ENCODE results near the gene TBC1D5.

Gene TBC1D5

DNA sequence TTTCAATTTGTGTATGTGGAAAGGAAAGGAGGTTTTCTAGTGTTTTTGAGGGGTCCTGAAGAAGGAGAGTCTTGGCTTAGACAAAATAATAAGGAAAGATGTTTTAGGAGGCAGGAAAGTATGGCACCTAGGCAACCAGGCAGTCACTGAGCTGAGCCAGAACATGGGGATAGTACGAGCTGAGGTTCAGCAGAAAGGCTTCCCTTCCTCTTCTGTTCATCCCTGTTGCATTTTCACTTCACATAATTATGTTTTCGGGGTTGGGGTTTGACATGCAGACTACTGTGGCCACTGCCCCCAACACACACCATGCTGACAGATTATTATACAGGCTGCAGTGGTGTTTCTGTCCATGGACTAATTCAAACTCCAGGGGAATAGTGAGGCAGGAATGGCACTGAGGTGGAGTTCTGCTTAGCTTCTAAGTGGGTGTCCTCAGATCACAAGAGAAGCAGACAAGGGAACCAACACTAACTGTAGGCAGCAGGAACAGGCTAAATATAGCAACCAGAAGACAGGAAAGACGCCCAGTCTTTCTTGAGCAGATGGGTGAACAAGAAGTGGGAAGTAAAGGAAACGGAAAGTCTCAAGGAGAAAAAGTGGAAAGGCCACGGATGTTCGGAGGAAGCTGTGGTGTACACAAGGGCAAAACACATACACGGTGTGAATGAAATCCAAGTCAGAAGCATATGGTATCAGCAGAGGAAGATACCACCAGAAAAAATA is 551.9 kb downstream of the TBC1D5 start:
- WGBS = 71% methylated on average over 6 of the region's 7 CpGs

DNA sequence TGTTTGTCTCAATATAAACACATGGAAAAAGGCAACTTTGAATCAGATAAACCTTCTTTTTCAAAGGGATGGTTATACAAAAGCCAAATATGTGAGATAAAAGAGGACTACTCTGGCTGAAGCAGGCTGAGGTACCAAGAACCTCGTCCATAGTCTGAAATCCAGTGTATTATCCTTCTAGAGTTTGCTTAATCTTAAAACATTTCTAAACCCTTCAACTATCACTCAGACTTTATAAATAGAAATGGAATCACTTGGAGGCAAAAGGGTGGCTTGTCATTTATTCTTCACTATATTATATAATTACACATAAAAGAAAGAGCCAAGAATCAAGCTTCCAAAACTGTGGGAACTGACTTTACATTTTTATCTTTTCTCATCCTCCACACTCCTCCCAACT is 554.1 kb downstream of the TBC1D5 start:
- Histone ChIP-seq H3K36me3 (ENCODE audit: control insufficient read depth in 1 of 2, insufficient read depth in 2 of 2, low read depth in 1 of 2, low read length in 2 of 2) (peaks cover 0 to 9% of the 10 kb centered on the region in 2 experiments), H3K9me3 (ENCODE audit: control insufficient read depth, low read length) (no peaks in the 10 kb centered on the region), H3K4me2 (ENCODE audit: low read length, poor library complexity, severe bottlenecking) (no peak overlapping the region), H2BK5ac (ENCODE audit: low read depth, low read length, poor library complexity, severe bottlenecking) (no peak overlapping the region), H2AFZ (ENCODE audit: low read depth, low read length) (no peak overlapping the region), H3K79me1 (replicated peaks; ENCODE audit: low read length, poor library complexity, severe bottlenecking) (no peaks in the 10 kb centered on the region), H3K27ac (ENCODE audit: low read length, poor library complexity, severe bottlenecking) (no peak overlapping the region), H3K9ac (ENCODE audit: low read length) (no peak overlapping the region), H3K27me3 (ENCODE audit: control insufficient read depth in 1 of 2, insufficient read depth in 1 of 2, low read length in 2 of 2) (no peaks in the 10 kb centered on the region), H3K4me3 (ENCODE audit: insufficient read depth in 1 of 2, low read depth in 1 of 2, low read length in 2 of 2) (no peak overlapping the region), H3K18ac (ENCODE audit: low read depth in 1 of 2, low read length in 2 of 2) (no peak overlapping the region), H2BK120ac (ENCODE audit: low read depth, low read length) (no peak overlapping the region), H3K23ac (ENCODE audit: low read length in 2 of 2) (no peak overlapping the region), H3K14ac (ENCODE audit: low read length in 2 of 2) (no peak overlapping the region), H2AK5ac (ENCODE audit: low read length, severe bottlenecking) (no peak overlapping the region), H4K8ac (ENCODE audit: low read length) (no peak overlapping the region), H2BK12ac (ENCODE audit: low read length in 2 of 2) (no peak overlapping the region), H4K91ac (ENCODE audit: low read length) (no peak overlapping the region), H3K4ac (ENCODE audit: low read depth in 1 of 2, low read length in 2 of 2) (no peak overlapping the region), H2BK15ac (ENCODE audit: low read depth, poor library complexity, severe bottlenecking) (no peak overlapping the region), H3K4me1 (ENCODE audit: control insufficient read depth, insufficient read depth, low read depth, low read length) (peaks cover 2% of the 10 kb centered on the region)
- DNase-seq = no peak
- 100% methylated on average over 1 of the region's 1 CpG for WGBS

More for the DNA sequence above, 551.9 kb downstream of the TBC1D5 start:
- no peaks in the 10 kb centered on the region for H3K27me3 ChIP-seq (ENCODE audit: control insufficient read depth in 1 of 2, insufficient read depth in 1 of 2, low read length in 2 of 2)
- no peaks in the 10 kb centered on the region for H3K9me3 ChIP-seq (ENCODE audit: control insufficient read depth, low read length)
- no peak overlapping the region for H2BK15ac ChIP-seq (ENCODE audit: low read depth, poor library complexity, severe bottlenecking)
- no peak overlapping the region for H2BK5ac ChIP-seq (ENCODE audit: low read depth, low read length, poor library complexity, severe bottlenecking)
- H3K14ac ChIP-seq (ENCODE audit: low read length in 2 of 2) = no peak overlapping the region
- H3K4ac ChIP-seq (ENCODE audit: low read depth in 1 of 2, low read length in 2 of 2) = no peak overlapping the region
- H3K23ac ChIP-seq (ENCODE audit: low read length in 2 of 2) = no peak overlapping the region
- H3K36me3 ChIP-seq (ENCODE audit: control insufficient read depth in 1 of 2, insufficient read depth in 2 of 2, low read depth in 1 of 2, low read length in 2 of 2) = no peaks in the 10 kb centered on the region
- H2AK5ac ChIP-seq (ENCODE audit: low read length, severe bottlenecking) = no peak overlapping the region
- H2BK120ac ChIP-seq (ENCODE audit: low read depth, low read length) = no peak overlapping the region
- no peaks in the 10 kb centered on the region for H3K79me1 ChIP-seq (replicated peaks; ENCODE audit: low read length, poor library complexity, severe bottlenecking)
- H3K4me3 ChIP-seq (ENCODE audit: insufficient read depth in 1 of 2, low read depth in 1 of 2, low read length in 2 of 2) = no peak overlapping the region
- H2AFZ ChIP-seq (ENCODE audit: low read depth, low read length) = no peak overlapping the region
- H3K9ac ChIP-seq (ENCODE audit: low read length) = no peak overlapping the region
- H4K8ac ChIP-seq (ENCODE audit: low read length) = no peak overlapping the region
- no peak overlapping the region for H3K4me2 ChIP-seq (ENCODE audit: low read length, poor library complexity, severe bottlenecking)
- no peak overlapping the region for H4K91ac ChIP-seq (ENCODE audit: low read length)
- H2BK12ac ChIP-seq (ENCODE audit: low read length in 2 of 2) = no peak overlapping the region
- H3K27ac ChIP-seq (ENCODE audit: low read length, poor library complexity, severe bottlenecking) = no peak overlapping the region
- no peak for DNase-seq
- peak overlapping the region in 1 of 2 experiments; percentile 50 for H3K18ac ChIP-seq (ENCODE audit: low read depth in 1 of 2, low read length in 2 of 2)
- H3K4me1 ChIP-seq (ENCODE audit: control insufficient read depth, insufficient read depth, low read depth, low read length) = peaks cover 2% of the 10 kb centered on the region

GRCh38 chr3:17187589-17188184 is 554.7 kb downstream of the TBC1D5 start:
- Histone ChIP-seq H3K18ac (ENCODE audit: low read depth in 1 of 2, low read length in 2 of 2) (no peak overlapping the region), H3K4ac (ENCODE audit: low read depth in 1 of 2, low read length in 2 of 2) (no peak overlapping the region), H4K8ac (ENCODE audit: low read length) (no peak overlapping the region), H3K9ac (ENCODE audit: low read length) (no peak overlapping the region), H3K4me3 (ENCODE audit: insufficient read depth in 1 of 2, low read depth in 1 of 2, low read length in 2 of 2) (no peak overlapping the region), H2BK120ac (ENCODE audit: low read depth, low read length) (no peak overlapping the region), H2AFZ (ENCODE audit: low read depth, low read length) (no peak overlapping the region), H3K27me3 (ENCODE audit: control insufficient read depth in 1 of 2, insufficient read depth in 1 of 2, low read length in 2 of 2) (no peaks in the 10 kb centered on the region), H3K4me2 (ENCODE audit: low read length, poor library complexity, severe bottlenecking) (no peak overlapping the region), H2BK12ac (ENCODE audit: low read length in 2 of 2) (no peak overlapping the region), H2AK5ac (ENCODE audit: low read length, severe bottlenecking) (no peak overlapping the region), H2BK15ac (ENCODE audit: low read depth, poor library complexity, severe bottlenecking) (no peak overlapping the region), H2BK5ac (ENCODE audit: low read depth, low read length, poor library complexity, severe bottlenecking) (no peak overlapping the region), H3K27ac (ENCODE audit: low read length, poor library complexity, severe bottlenecking) (no peak overlapping the region), H3K36me3 (ENCODE audit: control insufficient read depth in 1 of 2, insufficient read depth in 2 of 2, low read depth in 1 of 2, low read length in 2 of 2) (peaks cover 0 to 14% of the 10 kb centered on the region in 2 experiments), H3K14ac (ENCODE audit: low read length in 2 of 2) (no peak overlapping the region), H3K79me1 (replicated peaks; ENCODE audit: low read length, poor library complexity, severe bottlenecking) (no peaks in the 10 kb centered on the region), H3K9me3 (ENCODE audit: control insufficient read depth, low read length) (no peaks in the 10 kb centered on the region), H3K4me1 (ENCODE audit: control insufficient read depth, insufficient read depth, low read depth, low read length) (peaks cover 2% of the 10 kb centered on the region), H4K91ac (ENCODE audit: low read length) (no peak overlapping the region), H3K23ac (ENCODE audit: low read length in 2 of 2) (no peak overlapping the region)
- DNase-seq = no peak
- WGBS = 98% methylated on average over 5 of the region's 6 CpGs

DNA sequence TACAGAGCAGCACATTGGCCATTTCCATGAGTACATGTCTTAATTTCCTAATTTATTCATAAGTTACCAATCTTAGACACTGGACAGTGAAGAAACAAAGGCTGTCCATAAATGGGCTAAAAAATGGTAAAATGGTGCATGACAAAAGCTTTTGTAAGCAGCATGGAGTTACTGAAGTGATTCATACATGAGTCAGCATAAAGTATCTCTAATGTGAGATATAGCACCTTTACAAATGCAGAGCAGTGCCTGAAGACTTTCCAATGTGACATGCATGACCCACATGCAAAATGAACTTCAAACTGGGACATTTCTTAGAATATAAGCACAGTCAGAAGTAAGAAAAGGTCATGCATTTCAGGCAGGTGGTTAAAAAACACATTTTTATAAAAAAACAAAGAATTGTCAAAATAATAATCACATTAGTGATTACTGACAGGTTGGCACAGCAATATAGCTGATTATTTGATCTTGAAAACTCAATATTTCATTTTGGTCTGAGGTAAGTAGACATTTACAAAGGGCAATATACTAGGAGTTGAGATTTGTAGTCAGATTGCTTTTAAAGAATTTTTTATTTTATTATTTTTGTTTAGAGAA is 558.4 kb downstream of the TBC1D5 start:
- Histone ChIP-seq H2AK5ac (ENCODE audit: low read length, severe bottlenecking) (no peak overlapping the region), H2BK5ac (ENCODE audit: low read depth, low read length, poor library complexity, severe bottlenecking) (no peak overlapping the region), H4K8ac (ENCODE audit: low read length) (no peak overlapping the region), H3K4me2 (ENCODE audit: low read length, poor library complexity, severe bottlenecking) (no peak overlapping the region), H2BK120ac (ENCODE audit: low read depth, low read length) (no peak overlapping the region), H3K27ac (ENCODE audit: low read length, poor library complexity, severe bottlenecking) (peak overlapping the region; percentile 5), H3K4me3 (ENCODE audit: insufficient read depth in 1 of 2, low read depth in 1 of 2, low read length in 2 of 2) (no peak overlapping the region), H3K23ac (ENCODE audit: low read length in 2 of 2) (no peak overlapping the region), H3K14ac (ENCODE audit: low read length in 2 of 2) (no peak overlapping the region), H3K18ac (ENCODE audit: low read depth in 1 of 2, low read length in 2 of 2) (no peak overlapping the region), H2BK12ac (ENCODE audit: low read length in 2 of 2) (no peak overlapping the region), H3K27me3 (ENCODE audit: control insufficient read depth in 1 of 2, insufficient read depth in 1 of 2, low read length in 2 of 2) (no peaks in the 10 kb centered on the region), H3K4me1 (ENCODE audit: control insufficient read depth, insufficient read depth, low read depth, low read length) (peaks cover 2% of the 10 kb centered on the region), H3K79me1 (replicated peaks; ENCODE audit: low read length, poor library complexity, severe bottlenecking) (no peaks in the 10 kb centered on the region), H2BK15ac (ENCODE audit: low read depth, poor library complexity, severe bottlenecking) (no peak overlapping the region), H4K91ac (ENCODE audit: low read length) (no peak overlapping the region), H3K36me3 (ENCODE audit: control insufficient read depth in 1 of 2, insufficient read depth in 2 of 2, low read depth in 1 of 2, low read length in 2 of 2) (peaks cover 0 to 14% of the 10 kb centered on the region in 2 experiments), H3K9me3 (ENCODE audit: control insufficient read depth, low read length) (no peaks in the 10 kb centered on the region), H3K4ac (ENCODE audit: low read depth in 1 of 2, low read length in 2 of 2) (no peak overlapping the region), H3K9ac (ENCODE audit: low read length) (no peak overlapping the region), H2AFZ (ENCODE audit: low read depth, low read length) (no peak overlapping the region)
- peak; percentile 25 for DNase-seq

Measured in mesenchymal stem cell (in vitro differentiated cells and primary cell).